Measurements from ENCODE around the gene BSG.

Gene BSG

DNA sequence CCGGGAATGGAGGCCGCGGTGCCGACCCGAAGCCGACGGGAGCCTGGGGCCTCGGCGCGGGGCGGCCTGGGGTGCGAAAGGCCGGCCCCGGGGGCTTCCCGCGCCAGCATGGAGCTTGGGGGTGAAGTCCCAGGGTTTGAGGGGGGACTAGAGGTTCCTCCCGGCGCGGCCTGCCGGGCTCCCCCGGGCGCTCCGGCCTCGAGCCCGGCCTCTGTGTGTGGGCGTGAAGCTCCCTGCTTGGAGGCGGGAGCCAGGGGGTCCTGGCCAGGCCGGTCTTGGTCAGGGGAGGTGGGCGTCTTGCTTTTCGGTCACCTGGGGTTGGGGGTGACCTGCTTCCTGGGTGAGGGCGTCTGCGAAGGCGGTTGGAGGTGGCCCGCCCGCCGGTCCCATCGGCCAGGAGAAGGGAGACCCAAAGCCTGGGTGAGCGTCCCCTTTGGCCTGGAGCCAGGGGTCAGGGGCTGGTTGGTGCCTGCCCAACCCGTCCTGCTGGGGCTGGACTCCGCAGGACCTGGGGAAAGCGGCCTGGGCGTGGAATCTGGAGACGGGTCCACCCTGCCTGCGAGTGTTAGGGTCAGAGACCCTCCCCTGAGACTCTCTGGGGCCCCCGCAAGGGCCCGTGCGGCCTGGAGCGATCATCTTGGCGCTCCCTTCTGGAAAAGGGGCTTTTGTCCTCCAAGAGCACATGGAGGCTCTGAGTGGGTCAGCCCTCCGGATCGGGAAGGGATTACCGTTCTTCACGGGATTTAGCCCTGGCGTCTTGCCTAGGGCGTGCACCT is 535 bp downstream of the BSG start:
- no peaks in the 10 kb centered on the region for H3K27me3 ChIP-seq (ENCODE audit: low read depth)
- in situ Hi-C loops (cut with MboI; ENCODE audit: low sequenced_read_pairs) = no loop called here
- peaks cover 44% of the 10 kb centered on the region for H3K36me3 ChIP-seq (replicated peaks)
- peaks cover 13% of the 10 kb centered on the region for H3K4me1 ChIP-seq
- DNase-seq (ENCODE audit: low spot score in 2 of 2) = peak; percentile 56 to 80
- peak overlapping the region; percentile 98 for H3K4me3 ChIP-seq
- H3K9me3 ChIP-seq = peaks cover 2% of the 10 kb centered on the region; the same call in 1 of the 2 replicates

DNA sequence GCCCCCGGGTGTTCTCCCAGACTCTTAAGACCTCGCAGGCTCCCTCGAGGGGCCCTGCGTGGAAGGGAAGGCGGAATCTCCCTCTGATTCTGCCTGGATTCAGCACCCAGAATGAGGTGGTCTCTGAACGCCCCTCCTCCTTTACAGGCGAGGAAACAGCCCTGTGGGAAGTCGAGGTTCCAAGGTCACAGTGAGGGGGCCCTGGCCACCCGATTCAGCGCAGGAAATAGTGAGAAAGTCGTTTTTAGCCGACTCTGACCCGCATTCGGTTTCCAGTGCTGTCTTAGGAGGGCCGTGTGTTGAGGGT is 1.1 kb downstream of the BSG start:
- H3K27me3 ChIP-seq (ENCODE audit: low read depth) = no peaks in the 10 kb centered on the region
- peaks cover 13% of the 10 kb centered on the region for H3K4me1 ChIP-seq
- peaks cover 49% of the 10 kb centered on the region for H3K36me3 ChIP-seq (replicated peaks)
- in situ Hi-C loops (cut with MboI; ENCODE audit: low sequenced_read_pairs) = no loop called here
- no peak for DNase-seq (ENCODE audit: low spot score in 2 of 2)
- peak overlapping the region; percentile 98 for H3K4me3 ChIP-seq
- peaks cover 2% of the 10 kb centered on the region; the same call in 1 of the 2 replicates for H3K9me3 ChIP-seq

DNA sequence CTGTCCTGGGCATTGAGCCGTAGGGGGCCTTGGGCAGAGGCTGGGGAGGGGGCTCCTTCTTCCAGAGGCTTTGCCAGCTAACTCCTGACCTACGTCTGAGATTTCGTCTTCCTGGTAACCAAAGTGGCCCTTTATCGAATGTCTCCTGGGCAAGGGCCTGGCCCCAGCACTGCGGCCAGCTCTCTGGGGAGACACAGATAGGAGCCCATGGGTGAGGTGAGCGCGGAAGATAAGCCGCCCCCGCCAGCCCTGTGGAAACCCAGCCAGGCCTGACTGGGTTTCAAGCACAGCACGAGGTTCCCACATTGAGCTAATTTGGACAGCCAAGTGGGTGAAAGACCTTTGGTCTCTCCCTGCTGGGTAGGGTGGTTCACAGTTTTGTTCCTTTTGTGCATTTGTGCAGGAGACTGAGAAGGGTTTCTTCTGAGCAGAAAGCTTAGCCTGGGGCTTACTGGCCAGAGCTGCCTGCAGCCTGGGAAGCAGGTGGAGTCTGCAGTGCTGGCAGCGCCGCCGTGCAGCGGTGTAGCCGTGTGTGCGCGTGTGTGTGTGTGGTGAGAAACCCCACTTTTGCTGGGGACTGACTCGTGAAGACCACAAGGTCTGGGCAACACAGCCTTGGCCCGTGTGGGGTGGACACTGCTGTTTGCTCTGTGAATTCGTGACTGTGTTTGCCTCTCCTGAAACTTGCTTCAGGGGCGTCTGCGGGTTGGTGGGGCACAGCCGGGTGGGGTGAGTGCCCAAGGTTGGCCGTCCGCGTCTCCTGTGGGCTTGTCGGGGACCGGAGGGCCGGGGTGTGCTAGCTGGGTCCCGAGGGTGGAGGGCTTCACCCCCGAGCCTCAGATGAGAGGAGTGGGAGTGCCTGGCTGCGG is 2.5 kb downstream of the BSG start:
- Histone ChIP-seq H3K4me3 (peak overlapping the region; percentile 98), H3K4me1 (peaks cover 13% of the 10 kb centered on the region), H3K9me3 (peaks cover 2% of the 10 kb centered on the region; the same call in 1 of the 2 replicates), H3K27me3 (ENCODE audit: low read depth) (no peaks in the 10 kb centered on the region), H3K36me3 (replicated peaks) (peaks cover 57% of the 10 kb centered on the region)
- peak; percentile 55 to 68 for DNase-seq (ENCODE audit: low spot score in 2 of 2)
- in situ Hi-C loops (cut with MboI; ENCODE audit: low sequenced_read_pairs) = loop anchor here (25.0 kb wide), 1 partner anchor 162 kb away; no protein-coding TSS in a partner anchor

DNA sequence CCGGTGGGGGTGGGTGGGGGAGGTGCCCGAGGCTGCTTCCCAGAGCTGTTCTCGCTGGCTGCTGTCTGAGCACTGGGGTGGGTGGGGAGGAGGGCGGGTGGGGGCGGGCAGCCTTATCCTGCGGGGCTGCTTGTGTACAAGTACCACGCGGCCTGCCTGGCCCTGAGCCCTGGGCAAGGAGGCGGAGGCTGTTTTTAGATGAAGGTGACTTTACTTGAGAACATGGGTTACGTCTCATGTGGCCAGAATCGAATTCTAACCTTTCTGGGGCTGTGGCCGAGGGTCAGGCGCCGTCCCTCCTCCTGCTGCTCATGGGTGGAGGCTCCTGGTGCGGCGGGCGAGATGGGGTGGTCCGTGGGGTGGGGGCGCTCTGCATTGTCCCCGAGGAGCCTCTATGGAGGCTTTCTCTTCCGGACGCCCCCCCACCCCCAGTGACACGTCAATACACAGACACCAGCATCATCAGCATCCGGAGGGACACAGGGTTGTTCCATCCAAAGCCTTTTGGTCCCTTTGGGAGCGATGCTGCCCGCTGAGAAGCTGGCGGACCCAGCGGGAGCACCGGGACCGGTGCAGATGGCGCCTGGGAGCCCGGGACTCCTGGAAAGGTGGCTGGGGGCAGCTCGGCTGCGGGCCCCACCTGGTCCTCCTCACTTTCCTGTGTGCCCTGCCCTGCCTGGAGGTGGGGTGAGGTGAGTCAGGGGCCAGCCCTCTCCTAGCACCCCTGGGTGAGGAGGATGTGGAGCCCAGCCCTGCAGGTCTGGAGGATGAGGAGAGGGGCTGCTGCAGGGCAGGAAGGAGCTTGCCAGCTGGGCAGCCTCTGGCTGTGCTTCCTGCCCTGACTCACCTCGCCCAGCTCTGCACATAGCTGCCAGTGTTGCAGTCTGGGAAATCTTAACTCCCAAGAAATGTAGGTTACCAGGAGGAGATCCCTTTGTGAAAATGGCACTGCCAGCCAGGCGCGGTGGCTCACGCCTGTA is 3.4 kb downstream of the BSG start:
- Histone ChIP-seq H3K4me1 (peaks cover 13% of the 10 kb centered on the region), H3K9me3 (no peaks in the 10 kb centered on the region), H3K36me3 (replicated peaks) (peaks cover 60% of the 10 kb centered on the region), H3K4me3 (peak overlapping the region; percentile 98), H3K27me3 (ENCODE audit: low read depth) (no peaks in the 10 kb centered on the region)
- peak in 1 of 2 experiments; percentile 45 for DNase-seq (ENCODE audit: low spot score in 2 of 2)
- in situ Hi-C loops (cut with MboI; ENCODE audit: low sequenced_read_pairs) = loop anchor here (25.0 kb wide), 1 partner anchor 161 kb away; no protein-coding TSS in a partner anchor

DNA sequence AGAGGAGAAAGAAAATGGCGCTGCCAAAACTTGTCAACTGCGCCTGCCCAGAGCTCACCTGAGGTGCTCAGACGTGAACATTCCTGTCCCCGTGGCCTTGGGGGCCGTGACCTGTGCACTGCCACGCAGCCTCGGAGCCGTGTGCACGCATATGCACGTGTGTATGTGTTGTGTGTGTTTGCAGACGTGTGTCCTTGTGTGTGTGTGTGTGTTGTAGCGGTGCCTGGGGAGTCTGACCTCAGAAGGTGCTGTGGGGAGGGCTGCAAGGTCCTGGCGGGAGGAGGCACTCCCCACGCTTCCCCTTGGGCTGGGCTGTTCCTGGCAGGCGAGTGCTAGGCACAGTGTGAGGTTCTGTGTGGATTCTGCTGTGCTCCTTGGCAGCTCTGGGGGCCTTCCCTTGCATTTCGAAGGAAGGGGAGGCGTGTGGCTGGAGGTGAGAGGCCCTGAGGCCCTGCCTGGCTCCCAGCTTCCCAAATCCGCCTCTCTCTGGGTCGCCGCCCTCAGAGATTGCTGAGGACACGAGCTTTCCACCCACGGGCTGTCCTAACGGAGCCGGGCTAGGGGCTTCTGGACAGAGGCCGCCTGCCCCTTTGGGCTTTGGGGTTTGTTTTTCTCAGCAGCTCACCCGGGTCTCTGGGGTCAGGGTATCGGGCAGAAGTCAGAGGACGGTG is 4.5 kb downstream of the BSG start:
- DNase-seq (ENCODE audit: low spot score in 2 of 2) = no peak
- no peaks in the 10 kb centered on the region for H3K27me3 ChIP-seq (ENCODE audit: low read depth)
- no peak overlapping the region for H3K4me3 ChIP-seq
- in situ Hi-C loops (cut with MboI; ENCODE audit: low sequenced_read_pairs) = loop anchor here (25.0 kb wide), 1 partner anchor 160 kb away; no protein-coding TSS in a partner anchor
- H3K9me3 ChIP-seq = no peaks in the 10 kb centered on the region
- peaks cover 68% of the 10 kb centered on the region for H3K36me3 ChIP-seq (replicated peaks)
- H3K4me1 ChIP-seq = peaks cover 13% of the 10 kb centered on the region

DNA sequence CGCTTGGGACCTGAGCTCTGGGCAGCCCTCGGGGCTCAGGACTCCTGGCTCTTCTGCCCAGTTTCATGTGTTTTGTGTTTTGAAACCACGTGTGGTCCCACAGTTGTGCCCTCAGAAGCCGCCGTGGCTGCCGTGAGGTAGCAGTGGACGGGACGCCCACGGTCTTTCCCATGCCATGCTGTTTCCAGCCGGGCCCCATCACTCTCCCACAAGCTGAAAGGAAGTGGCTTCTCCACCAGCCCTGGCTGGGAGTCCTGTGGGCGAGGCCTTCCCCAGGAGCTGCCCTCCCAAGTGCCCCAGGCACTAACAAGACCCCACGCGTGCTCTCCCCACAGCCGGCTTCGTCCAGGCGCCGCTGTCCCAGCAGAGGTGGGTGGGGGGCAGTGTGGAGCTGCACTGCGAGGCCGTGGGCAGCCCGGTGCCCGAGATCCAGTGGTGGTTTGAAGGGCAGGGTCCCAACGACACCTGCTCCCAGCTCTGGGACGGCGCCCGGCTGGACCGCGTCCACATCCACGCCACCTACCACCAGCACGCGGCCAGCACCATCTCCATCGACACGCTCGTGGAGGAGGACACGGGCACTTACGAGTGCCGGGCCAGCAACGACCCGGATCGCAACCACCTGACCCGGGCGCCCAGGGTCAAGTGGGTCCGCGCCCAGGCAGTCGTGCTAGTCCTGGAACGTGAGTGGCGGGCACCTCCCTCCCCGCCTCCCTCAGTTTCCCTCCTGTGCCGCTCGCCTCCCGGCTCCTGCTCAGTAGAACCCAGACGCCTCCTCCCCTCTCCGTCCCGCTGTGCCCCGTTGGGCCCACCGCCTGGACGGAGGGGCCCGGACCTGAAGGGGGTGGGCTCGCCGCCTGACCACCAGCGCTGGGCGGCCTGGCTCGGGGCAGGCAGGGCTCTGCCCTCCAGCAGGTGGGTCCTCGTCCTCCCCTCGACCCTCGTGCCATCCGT is 5.3 kb downstream of the BSG start:
- Histone ChIP-seq H3K4me1 (peaks cover 13% of the 10 kb centered on the region), H3K36me3 (replicated peaks) (peaks cover 69% of the 10 kb centered on the region), H3K4me3 (no peak overlapping the region), H3K27me3 (ENCODE audit: low read depth) (no peaks in the 10 kb centered on the region), H3K9me3 (no peaks in the 10 kb centered on the region)
- DNase-seq (ENCODE audit: low spot score in 2 of 2) = no peak
- in situ Hi-C loops (cut with MboI; ENCODE audit: low sequenced_read_pairs) = loop anchor here (25.0 kb wide), 1 partner anchor 160 kb away; no protein-coding TSS in a partner anchor

DNA sequence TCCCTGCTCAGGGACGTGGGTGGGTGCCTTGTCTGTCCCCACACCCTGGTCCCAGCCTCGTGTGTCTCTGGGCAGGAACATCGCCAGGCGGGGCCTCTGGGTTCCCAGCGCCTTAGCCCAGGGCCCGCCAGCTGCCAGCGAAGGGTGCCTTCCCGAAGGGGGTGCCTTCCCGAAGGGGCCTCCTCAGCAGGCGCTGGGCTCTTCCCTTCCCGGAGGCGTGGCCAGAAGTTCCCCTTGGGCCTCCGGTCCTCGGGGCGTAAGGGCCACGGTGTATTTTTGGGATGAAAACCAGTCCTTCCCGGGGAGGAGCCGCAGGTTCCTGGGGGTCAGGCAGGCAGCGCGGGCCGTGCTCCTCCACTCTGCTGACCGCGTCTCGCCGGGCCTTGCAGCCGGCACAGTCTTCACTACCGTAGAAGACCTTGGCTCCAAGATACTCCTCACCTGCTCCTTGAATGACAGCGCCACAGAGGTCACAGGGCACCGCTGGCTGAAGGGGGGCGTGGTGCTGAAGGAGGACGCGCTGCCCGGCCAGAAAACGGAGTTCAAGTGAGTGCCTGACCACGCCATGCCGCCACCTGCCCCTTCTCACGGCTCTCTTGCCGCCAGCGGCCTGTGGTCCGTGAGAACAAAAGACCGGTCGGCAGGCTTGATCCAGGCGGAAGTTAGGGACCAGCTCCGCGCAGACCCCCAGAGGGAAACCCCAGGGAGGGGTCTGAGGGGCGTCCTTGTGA is 6.9 kb downstream of the BSG start:
- Histone ChIP-seq H3K9me3 (no peaks in the 10 kb centered on the region), H3K4me1 (peaks cover 9% of the 10 kb centered on the region), H3K36me3 (replicated peaks) (peaks cover 71% of the 10 kb centered on the region), H3K27me3 (ENCODE audit: low read depth) (no peaks in the 10 kb centered on the region), H3K4me3 (no peak overlapping the region)
- DNase-seq (ENCODE audit: low spot score in 2 of 2) = no peak
- in situ Hi-C loops (cut with MboI; ENCODE audit: low sequenced_read_pairs) = loop anchor here (25.0 kb wide), 1 partner anchor 158 kb away; no protein-coding TSS in a partner anchor

DNA sequence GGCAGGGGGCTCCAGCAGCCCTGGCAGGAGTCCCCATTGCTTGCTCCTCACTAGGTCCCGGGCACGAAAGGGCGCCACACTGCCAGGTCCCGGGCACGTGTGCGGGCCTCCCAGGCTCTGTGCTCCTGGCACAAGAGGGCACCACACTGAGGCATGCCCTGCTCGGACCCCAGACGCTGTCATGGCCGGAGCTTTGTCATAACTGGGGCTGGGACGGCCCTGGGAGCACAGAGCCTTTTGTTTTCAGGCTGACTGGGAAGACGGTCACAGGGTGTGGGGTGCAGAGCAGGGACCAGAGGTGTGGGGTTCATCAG is 7.4 kb downstream of the BSG start:
- DNase-seq (ENCODE audit: low spot score in 2 of 2) = no peak
- Histone ChIP-seq H3K4me1 (peaks cover 5% of the 10 kb centered on the region; the same call in 1 of the 2 replicates), H3K4me3 (no peak overlapping the region), H3K36me3 (replicated peaks) (peaks cover 66% of the 10 kb centered on the region), H3K27me3 (ENCODE audit: low read depth) (no peaks in the 10 kb centered on the region), H3K9me3 (no peaks in the 10 kb centered on the region)
- in situ Hi-C loops (cut with MboI; ENCODE audit: low sequenced_read_pairs) = loop anchor here (25.0 kb wide), 1 partner anchor 158 kb away; no protein-coding TSS in a partner anchor

DNA sequence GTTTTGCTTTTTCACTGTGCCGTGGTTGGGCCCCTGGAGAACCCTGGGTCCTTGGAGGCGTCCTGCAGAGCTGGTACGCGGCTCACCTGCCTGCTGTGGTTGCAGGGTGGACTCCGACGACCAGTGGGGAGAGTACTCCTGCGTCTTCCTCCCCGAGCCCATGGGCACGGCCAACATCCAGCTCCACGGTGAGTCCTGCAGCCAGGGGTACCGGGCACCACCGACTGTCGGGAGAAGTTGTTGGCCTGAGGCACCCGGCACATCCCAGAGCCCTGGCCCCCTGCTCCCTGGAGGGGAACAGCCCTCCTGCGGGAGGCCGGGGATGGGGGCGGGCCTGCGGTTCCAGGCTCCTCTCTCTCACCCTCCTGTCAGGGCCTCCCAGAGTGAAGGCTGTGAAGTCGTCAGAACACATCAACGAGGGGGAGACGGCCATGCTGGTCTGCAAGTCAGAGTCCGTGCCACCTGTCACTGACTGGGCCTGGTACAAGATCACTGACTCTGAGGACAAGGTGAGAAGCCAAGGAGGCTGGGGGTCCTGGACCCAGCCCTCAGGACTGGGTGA is 8.0 kb downstream of the BSG start:
- H3K9me3 ChIP-seq = no peaks in the 10 kb centered on the region
- peaks cover 2% of the 10 kb centered on the region; the same call in 1 of the 2 replicates for H3K4me1 ChIP-seq
- in situ Hi-C loops (cut with MboI; ENCODE audit: low sequenced_read_pairs) = loop anchor here (25.0 kb wide), 1 partner anchor 157 kb away; no protein-coding TSS in a partner anchor
- DNase-seq (ENCODE audit: low spot score in 2 of 2) = no peak
- H3K36me3 ChIP-seq (replicated peaks) = peaks cover 63% of the 10 kb centered on the region
- H3K27me3 ChIP-seq (ENCODE audit: low read depth) = no peaks in the 10 kb centered on the region
- H3K4me3 ChIP-seq = no peak overlapping the region

DNA sequence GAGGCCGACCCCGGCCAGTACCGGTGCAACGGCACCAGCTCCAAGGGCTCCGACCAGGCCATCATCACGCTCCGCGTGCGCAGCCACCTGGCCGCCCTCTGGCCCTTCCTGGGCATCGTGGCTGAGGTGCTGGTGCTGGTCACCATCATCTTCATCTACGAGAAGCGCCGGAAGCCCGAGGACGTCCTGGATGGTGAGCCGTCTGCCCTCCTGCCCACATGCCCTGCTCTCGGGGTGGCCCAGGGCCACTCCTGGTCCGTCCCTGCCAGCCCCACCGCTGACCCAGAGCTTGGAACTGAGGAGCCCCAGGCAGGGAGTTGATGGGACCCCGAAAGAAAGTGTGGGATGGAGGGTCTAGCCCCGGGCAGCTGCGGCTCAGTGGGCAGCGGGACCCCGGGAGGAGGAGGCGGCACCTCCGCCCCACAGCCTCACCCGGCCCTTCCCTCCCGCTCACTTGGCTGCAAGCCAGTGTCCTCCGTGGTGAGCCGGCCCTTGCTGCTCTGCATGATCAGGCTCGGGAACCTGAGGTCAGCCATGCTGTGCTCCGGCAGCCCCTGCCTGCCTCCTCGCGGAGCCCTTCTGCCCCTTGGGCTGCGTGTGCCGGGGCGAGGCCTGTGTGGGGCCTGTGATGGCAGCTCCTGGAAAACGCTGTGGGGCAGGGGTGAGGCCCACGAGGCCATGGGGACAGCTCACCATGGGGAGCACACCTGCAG is 9.2 kb downstream of the BSG start:
- Histone ChIP-seq H3K27me3 (ENCODE audit: low read depth) (no peaks in the 10 kb centered on the region), H3K36me3 (replicated peaks) (peaks cover 54% of the 10 kb centered on the region), H3K4me3 (no peak overlapping the region), H3K4me1 (no peaks in the 10 kb centered on the region), H3K9me3 (no peaks in the 10 kb centered on the region)
- in situ Hi-C loops (cut with MboI; ENCODE audit: low sequenced_read_pairs) = loop anchor here (25.0 kb wide), 1 partner anchor 156 kb away; no protein-coding TSS in a partner anchor
- no peak for DNase-seq (ENCODE audit: low spot score in 2 of 2)

All from HAP-1 (cell line).